ENCODE measurements around the gene RNFT2. TPM values are rescaled to one million over a fixed set of nuclear protein-coding genes. Genes with fewer than 3 reads are reported as not detected.

Gene RNFT2
- total RNA-seq, 1 donor from 2014 or later, result 16.3 TPM

GRCh38 chr12:116879509-116880212, 141.5 kb downstream of the RNFT2 start:
- H3K36me3 ChIP-seq (ENCODE audit: control insufficient read depth, insufficient read depth, low read length), result no peaks in the 10 kb centered on the region
- TF ChIP-seq CTCF (IDR thresholded peaks at IDR 0.05; ENCODE audit: insufficient read depth, low read length, poor library complexity, severe bottlenecking), result no peak
- peaks cover 71% of the 10 kb centered on the region for H3K27me3 ChIP-seq (ENCODE audit: control insufficient read depth, insufficient read depth, low read length)
- no peak overlapping the region for H3K4me3 ChIP-seq (ENCODE audit: low read depth, low read length)
- DNase-seq (ENCODE audit: low read depth), result no peak

- H3K27me3 ChIP-seq (ENCODE audit: control insufficient read depth, insufficient read depth, low read length), result peaks cover 71% of the 10 kb centered on the region
- no peaks in the 10 kb centered on the region for H3K36me3 ChIP-seq (ENCODE audit: control insufficient read depth, insufficient read depth, low read length)
- TF ChIP-seq CTCF (IDR thresholded peaks at IDR 0.05; ENCODE audit: insufficient read depth, low read length, poor library complexity, severe bottlenecking), result no peak
- DNase-seq (ENCODE audit: low read depth), result no peak
- peak overlapping the region; percentile 12 for H3K4me3 ChIP-seq (ENCODE audit: low read depth, low read length)
Measured at GRCh38 chr12:116880213-116880816, 142.2 kb downstream of the RNFT2 start.

- TF ChIP-seq CTCF (IDR thresholded peaks at IDR 0.05; ENCODE audit: insufficient read depth, low read length, poor library complexity, severe bottlenecking), result no peak
- Histone ChIP-seq H3K27me3 (ENCODE audit: control insufficient read depth, insufficient read depth, low read length) (peaks cover 68% of the 10 kb centered on the region), H3K4me3 (ENCODE audit: low read depth, low read length) (peak overlapping the region; percentile 12), H3K36me3 (ENCODE audit: control insufficient read depth, insufficient read depth, low read length) (no peaks in the 10 kb centered on the region)
- DNase-seq (ENCODE audit: low read depth), result no peak
Measured at GRCh38 chr12:116880817-116881324, 142.8 kb downstream of the RNFT2 start.

- TF ChIP-seq CTCF (IDR thresholded peaks at IDR 0.05; ENCODE audit: insufficient read depth, low read length, poor library complexity, severe bottlenecking), result no peak
- H3K27me3 ChIP-seq (ENCODE audit: control insufficient read depth, insufficient read depth, low read length), result peaks cover 63% of the 10 kb centered on the region
- H3K36me3 ChIP-seq (ENCODE audit: control insufficient read depth, insufficient read depth, low read length), result no peaks in the 10 kb centered on the region
- peak within 1 kb of the TSS; percentile 17 for H3K4me3 ChIP-seq (ENCODE audit: low read depth, low read length)
- no peak for DNase-seq (ENCODE audit: low read depth)
Measured at GRCh38 chr12:116881325-116881876, 143.3 kb downstream of the RNFT2 start, which contains the start of gene HRK. Gene HRK (minus strand): TSS chr12:116881441. CDS start chr12:116881307, 134 bp downstream.

GRCh38 chr12:116881877-116882507, 143.9 kb downstream of the RNFT2 start:
- no peak for TF ChIP-seq CTCF (IDR thresholded peaks at IDR 0.05; ENCODE audit: insufficient read depth, low read length, poor library complexity, severe bottlenecking)
- peaks cover 60% of the 10 kb centered on the region for H3K27me3 ChIP-seq (ENCODE audit: control insufficient read depth, insufficient read depth, low read length)

More at GRCh38 chr12:116881877-116882507, 143.9 kb downstream of the RNFT2 start:
- H3K4me3 ChIP-seq (ENCODE audit: low read depth, low read length), result no peak overlapping the region
- H3K36me3 ChIP-seq (ENCODE audit: control insufficient read depth, insufficient read depth, low read length), result no peaks in the 10 kb centered on the region
- DNase-seq (ENCODE audit: low read depth), result no peak

Measured in kidney epithelial cell (primary cell).